NCI-H82 treated with DMSO at 0.1 percent for 48 hours (cell line): ENCODE data around the gene MYH6.
"Not testable (repeated sequence)": the region's sequence is repeated elsewhere in the genome, so short reads cannot be mapped to it uniquely, and the experiment has no call there.

ENCODE experiments used
- DNase-seq: peaks from one replicate; lab custom pipeline; 2025; ENCODE audit not compliant: unreplicated experiment; lab: John Stamatoyannopoulos, UW

MYH6 gene

DNA sequence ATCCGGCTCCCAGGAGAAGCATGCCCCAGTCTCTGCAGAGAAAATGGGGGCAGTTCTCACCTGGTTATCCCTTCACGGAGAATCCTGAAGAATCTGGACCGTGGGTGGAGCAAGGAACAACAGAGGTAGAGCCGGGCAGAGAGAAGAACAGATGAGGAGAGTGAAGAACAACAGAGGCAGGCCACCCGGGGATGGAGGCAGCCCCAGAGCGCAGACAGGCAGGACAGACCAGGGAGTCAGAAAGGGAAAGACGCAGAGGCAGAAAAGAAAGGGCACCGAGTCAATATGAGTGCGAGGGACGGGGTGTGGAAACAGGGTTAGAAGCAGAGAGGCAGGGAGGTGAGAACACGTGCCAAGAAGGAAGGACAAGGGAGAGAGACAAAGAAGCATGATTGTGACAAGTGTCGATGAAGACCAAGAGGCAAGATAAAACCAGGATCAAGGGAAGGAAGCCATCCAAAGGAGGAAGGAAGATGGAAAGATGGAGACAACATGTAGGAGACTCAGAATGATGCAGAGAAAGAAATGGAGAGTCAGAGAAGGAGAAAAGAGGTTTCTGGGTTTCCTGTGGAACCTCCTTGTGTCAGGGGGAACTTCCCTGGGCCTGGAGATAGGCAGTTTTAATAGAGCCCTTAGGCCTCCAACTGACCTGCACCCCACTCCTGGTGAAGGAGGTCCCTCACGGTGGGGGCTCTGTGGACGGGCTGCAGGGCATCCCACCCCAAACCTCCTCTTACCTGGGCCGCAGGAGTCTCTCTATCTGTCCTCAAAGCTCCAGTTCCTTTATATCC lies at the start of gene MYH6:
TSS of gene MYH6 (minus strand) at position 758 of the 791 bp plus-strand sequence. CDS start 1,050 bp downstream, outside the sequence.
- no peak for DNase-seq

- DNase-seq, result not testable (repeated sequence)
Measured at GRCh38 chr14:23456883-23457586, 49.0 kb upstream of the MYH6 start.

DNA sequence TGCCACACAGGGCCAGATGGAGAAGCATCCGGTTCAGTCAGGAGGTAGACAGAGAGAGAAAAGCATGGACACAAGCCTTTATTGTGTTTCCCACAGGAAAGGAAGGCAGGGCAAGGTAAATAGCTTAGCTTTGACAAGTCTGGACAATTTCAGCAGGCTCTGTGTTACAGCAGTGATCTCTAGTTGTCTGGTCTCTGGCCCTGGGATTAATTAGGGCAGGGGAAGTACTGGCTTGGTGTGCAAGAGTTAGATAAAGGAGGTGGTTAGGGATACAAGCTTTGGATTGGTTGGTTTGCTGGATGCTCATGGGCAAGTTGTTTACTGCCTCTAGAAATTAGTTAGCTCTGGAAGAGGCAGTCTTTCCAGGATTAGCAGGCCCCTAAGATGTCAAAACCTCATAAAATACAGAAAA lies 46.4 kb upstream of the MYH6 start:
- DNase-seq, result peak; percentile 38

GRCh38 chr14:23452237-23452636 lies 44.2 kb upstream of the MYH6 start:
- DNase-seq, result no peak

DNA sequence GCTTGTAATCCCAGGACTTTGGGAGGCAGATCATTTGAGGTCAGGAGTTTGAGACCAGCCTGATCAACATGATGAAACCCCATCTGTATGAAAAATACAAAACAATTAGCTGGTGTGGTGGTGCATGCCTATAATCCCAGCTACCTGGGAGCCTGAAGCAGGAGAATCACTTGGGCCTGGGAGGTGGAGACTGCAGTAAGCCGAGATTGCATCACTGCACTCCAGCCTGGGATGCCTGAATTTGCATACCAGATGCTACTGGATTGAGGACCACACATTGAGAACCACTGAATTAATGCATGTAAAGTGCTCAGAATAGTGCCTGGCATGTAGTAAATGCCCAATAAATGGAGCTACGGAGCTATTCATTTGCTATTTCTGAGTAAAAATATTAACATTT lies 42.3 kb upstream of the MYH6 start:
- DNase-seq, result no peak

- no peak for DNase-seq
Measured at GRCh38 chr14:23449314-23449713, 41.2 kb upstream of the MYH6 start.

GRCh38 chr14:23447361-23448350 lies 39.6 kb upstream of the MYH6 start:
- no peak for DNase-seq

DNA sequence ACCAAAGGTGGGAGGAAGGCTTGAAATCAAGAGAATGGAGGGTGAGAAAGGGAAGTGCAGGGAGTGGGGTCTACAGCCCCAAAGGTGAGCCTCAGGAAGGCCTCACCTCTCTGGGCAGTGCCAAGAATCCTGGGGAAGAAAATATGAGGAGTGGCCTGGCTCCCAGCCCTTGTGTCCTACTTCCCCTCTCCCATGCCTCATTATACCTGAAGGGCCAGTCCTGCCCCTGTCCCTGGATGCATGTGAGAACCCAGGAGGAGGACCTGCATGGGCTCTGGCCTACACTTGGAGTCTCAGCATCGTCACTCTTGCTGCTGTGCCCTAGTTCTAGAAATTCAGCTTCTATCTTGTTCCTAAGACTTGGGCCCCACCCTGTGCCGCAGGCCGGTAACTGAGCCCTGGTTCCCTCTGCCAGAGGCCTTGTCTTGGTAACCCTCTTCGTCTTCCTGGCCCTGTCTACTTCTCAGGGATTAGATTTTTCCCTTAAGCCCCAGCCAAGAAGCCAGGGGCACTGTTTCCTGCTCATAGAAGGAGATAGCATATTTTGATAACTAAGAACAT lies 38.3 kb upstream of the MYH6 start:
- DNase-seq, result no peak

DNA sequence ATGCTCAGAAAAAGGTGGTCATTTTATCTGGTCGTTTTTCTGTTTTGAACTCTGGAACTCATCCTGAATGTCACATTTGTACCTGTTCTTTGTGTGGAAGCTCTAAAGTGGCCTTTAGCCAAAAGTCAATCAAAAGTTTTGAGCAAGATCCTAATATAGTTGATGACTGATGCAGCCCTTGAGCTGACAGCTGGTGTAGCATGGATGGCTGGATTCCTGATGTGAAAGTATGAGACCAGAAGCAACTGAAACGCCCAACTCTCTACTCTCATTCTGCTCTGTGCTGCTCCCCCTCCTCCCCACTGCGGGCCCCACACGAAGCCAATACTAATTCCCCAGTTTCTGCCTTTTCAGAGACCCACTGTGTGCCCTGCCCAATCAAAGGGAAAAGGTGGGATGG lies 37.7 kb upstream of the MYH6 start:
- no peak for DNase-seq

DNA sequence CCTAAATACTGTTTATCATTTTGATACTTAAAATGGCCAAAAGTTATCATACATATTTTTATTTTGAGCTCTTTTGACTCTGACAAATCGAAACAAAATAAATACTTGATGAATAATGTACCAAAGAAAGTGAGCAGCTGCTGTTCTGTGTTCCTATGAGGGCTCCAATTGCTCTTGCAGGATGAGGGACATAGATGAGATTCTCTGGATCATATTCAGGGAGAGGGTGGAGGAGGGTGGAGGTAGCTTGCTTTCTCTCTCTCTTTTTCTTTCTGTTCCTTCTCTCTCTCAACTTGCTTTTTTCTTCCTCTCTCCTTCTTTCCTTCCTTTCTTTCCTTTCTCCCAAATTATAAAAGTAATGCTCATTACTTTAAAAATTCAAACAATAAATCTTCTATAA lies 36.2 kb upstream of the MYH6 start:
- DNase-seq, result no peak

- DNase-seq, result no peak
Measured at GRCh38 chr14:23443881-23444280, 35.8 kb upstream of the MYH6 start.

GRCh38 chr14:23443411-23443812 lies 35.3 kb upstream of the MYH6 start:
- DNase-seq, result no peak

DNA sequence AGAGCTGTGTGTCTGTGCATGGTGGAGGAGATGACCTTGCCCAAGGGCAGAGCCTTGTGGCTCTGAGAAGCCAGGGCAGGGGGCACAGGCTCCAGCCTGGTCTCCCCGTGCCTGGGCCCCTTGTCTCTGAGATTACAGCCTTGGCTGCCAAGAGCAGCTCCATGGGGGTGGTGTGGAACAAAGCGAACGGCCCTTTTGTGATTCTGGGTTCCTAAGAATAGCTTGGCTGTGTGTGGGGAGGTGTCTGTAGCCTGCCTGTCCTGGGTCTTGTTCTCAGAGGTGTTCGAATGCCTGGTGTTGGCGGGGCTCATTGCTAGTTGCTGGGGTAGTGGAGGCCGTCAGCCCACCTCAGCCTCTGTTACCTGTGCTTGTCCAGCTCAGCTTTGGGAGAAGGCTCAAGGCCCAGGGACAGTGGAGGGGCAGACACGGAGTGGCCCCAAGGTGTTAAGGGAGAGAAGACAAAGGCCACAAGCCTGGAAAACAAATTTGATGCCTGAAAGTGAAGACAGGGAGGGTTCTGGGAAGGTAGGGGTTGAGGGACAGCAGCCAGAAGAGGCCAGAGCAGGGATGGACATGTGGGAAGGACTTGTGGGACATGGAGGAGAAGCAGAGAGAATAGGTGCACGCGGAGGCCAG lies 34.8 kb upstream of the MYH6 start:
- no peak for DNase-seq

DNA sequence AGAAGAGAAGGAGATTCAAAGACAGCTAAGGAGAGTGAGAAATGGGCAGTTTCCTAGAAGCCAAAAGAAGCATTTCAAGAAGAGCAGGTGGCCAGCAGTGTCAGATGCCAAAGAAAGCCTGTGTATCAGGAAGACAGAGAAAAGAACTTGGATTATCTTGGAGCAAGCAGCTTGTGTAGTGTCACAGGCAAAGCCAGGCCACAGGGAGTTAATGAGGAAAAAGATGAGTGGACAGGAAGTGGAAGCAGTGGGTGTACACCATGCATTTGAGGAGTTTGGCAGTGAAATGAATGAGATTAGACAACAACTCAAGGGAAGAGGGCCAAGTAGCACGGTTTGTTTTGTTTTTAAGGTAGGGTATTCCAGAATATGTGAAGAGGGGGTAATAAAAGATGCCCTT lies 33.0 kb upstream of the MYH6 start:
- DNase-seq, result no peak

GRCh38 chr14:23439107-23439835 lies 31.2 kb upstream of the MYH6 start:
- DNase-seq, result no peak

DNA sequence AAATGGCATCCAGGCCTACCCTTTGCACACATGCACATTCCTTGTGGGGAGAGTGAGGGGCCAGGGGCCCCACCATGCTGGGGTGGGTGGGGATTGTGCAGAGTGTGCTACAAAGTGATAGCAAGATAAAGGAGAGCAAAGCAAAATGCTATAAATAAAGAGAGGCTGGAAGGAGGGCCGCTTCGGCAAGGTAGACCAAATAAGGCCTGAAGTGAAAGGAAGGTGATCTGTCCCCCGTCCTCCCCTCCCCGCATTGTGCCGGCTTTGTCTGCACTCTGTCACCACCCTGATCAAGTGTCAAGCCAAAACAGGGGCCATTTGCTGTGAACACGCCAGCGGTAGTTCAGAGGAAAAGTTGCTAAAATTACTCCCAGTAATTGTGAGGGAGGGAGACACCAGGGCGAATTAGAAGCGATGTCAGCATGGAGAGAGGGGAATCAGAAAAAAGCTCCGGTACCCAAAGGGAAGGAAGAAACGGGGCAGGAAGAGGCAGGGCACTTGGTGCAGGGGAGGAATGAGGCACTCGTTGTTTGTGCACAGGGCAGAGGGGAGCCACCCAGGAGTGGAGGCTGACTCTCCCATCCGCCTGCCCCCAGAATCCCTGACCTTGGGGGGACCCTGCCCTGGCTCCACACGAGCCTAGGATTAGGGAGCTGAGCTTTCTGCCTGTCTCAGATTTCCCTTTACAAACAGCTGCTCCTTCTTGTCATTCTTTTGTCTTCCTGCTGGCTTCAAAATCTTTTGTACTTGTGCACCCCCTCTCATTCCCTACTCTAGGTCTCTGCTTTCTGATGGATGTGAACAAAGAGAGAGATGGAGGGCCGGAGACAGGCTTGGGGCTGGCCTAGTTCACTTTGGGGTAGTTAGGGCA lies 30.3 kb upstream of the MYH6 start:
- no peak for DNase-seq

- no peak for DNase-seq
Measured at GRCh38 chr14:23437133-23438100, 29.3 kb upstream of the MYH6 start.
